GM15510 (cell line): ENCODE measurements around the gene MS4A10.

Source experiments
- POLR2A ChIP-seq: IDR thresholded peaks from 3 replicates; pipeline ENCODE4 v1.6.1; 2011; ENCODE audit warnings: borderline replicate concordance; ENCODE audit not compliant: insufficient read length; ENCODE audit errors: extremely low read depth

MS4A10 gene

GRCh38 chr11:60849641-60850520, 64.7 kb downstream of the MS4A10 start:
- no peak for TF ChIP-seq POLR2A
